Thoracic aorta (tissue), 2 donors: ENCODE data around the gene SRGN. TPM values are rescaled to one million over a fixed set of nuclear protein-coding genes. Genes with fewer than 3 reads are reported as not detected.
A peak's percentile ranks its signal among the peaks of the same experiment; 100 is the strongest.

Experiments
- ATAC-seq: fragments of 150-250 bp; one replicate; pipeline ENCODE4 v1.8.0; 2017; ENCODE audit warnings: low read depth; ENCODE audit not compliant: insufficient number of reproducible peaks, low FRiP score
- DNase-seq: peaks from one replicate; pipeline ENCODE4 v3.0.0-alpha.2; 2020; ENCODE audit warnings: low spot score
- H3K27ac ChIP-seq, 2 donors: fragments of 200-600 bp; sonication (generic); 1 replicate in 1 of 2; 2 replicates in 1 of 2; pipeline ENCODE4 v1.5.1; 2016; ENCODE audit warnings: mild to moderate bottlenecking in 2 of 2, moderate library complexity in 2 of 2
- H3K27me3 ChIP-seq: fragments of 200-600 bp; sonication (generic); replicated peaks from 2 replicates; pipeline ENCODE4 v1.6.0; 2016; ENCODE audit warnings: mild to moderate bottlenecking; ENCODE audit not compliant: insufficient read depth
- H3K36me3 ChIP-seq: fragments of 200-600 bp; sonication (generic); one replicate; pipeline ENCODE4 v1.5.1; 2016
- H3K4me1 ChIP-seq, 2 donors: fragments of 200-600 bp; sonication (generic); 1 replicate in 1 of 2; 2 replicates in 1 of 2; pipeline versions ENCODE4 v1.5.1 to v1.6.0; 2016; ENCODE audit warnings: low read depth in 2 of 2, mild to moderate bottlenecking in 1 of 2; ENCODE audit not compliant: control insufficient read depth in 1 of 2
- H3K4me3 ChIP-seq: fragments of 200-600 bp; sonication (generic); 2 replicates; pipeline ENCODE4 v1.5.1; 2016; ENCODE audit warnings: mild to moderate bottlenecking
- H3K9me3 ChIP-seq: fragments of 200-600 bp; sonication (generic); 2 replicates; pipeline ENCODE4 v1.5.1; 2016
- total RNA-seq, 2 donors: library from RNA; depleted of rRNA; stranded (reverse); fragments of >200 nt; gene quantifications; one replicate each; pipeline versions ENCODE4 v1.1.0 to v1.2.3, GENCODE V29; 2016
- TF ChIP-seq, protein P1 (sequence below): fragments of 200-600 bp; sonication (generic); IDR thresholded peaks from one replicate; pipeline ENCODE4 v1.5.1; 2019; ENCODE audit warnings: antibody characterized with exemption

Gene SRGN
- total RNA-seq, 2 donors from 2014 or later = 200 to 227 TPM

DNA sequence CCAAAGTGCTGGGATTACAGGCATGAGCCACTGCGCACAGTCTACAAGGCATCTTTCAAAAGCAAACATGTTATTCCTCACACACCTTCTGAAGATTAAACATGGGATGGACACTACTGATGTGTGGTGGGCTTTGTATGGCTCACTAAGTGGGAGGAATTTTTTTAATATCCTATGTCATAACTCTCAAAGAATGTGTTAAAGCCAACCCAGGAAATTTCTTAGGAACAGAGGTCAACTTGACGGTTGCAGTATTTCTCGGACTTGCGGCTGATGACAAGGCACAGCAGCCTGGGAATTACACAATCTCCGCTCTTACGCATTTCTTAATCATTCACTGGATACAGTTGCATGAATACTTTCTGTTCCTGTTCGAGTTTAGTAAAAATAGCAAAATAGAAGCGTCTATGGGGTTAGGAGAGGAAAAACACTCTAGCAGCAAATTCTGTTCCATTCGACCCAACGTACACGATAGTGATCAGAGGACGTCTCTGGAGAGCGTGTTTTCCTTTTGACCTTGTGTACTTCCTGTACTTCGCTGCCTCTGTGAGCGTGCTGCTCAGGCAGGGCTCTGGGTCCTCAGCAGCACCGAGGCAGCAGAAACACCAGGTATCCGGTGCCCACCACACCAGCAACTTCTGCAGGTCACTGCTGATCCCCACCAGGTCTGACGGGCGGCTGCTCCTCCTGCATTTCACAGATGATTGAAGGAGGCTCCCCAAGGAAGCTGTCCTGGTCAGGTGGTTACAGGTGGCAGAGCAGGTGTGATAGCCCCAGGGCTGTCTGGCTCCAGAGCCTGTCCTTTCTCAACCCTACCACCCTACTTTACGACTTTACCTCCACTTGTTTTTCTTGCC lies 26.4 kb upstream of the SRGN start:
- DNase-seq (no peak), ATAC-seq (peak; percentile 87)
- Histone ChIP-seq H3K9me3 (no peaks in the 10 kb centered on the region), H3K36me3 (no peaks in the 10 kb centered on the region), H3K27me3 (no peaks in the 10 kb centered on the region), H3K27ac (peak overlapping the region; percentile 85 to 87), H3K4me3 (peak overlapping the region; percentile 66), H3K4me1 (peaks cover 23 to 32% of the 10 kb centered on the region in 2 donors)
- TF ChIP-seq, protein P1, sequence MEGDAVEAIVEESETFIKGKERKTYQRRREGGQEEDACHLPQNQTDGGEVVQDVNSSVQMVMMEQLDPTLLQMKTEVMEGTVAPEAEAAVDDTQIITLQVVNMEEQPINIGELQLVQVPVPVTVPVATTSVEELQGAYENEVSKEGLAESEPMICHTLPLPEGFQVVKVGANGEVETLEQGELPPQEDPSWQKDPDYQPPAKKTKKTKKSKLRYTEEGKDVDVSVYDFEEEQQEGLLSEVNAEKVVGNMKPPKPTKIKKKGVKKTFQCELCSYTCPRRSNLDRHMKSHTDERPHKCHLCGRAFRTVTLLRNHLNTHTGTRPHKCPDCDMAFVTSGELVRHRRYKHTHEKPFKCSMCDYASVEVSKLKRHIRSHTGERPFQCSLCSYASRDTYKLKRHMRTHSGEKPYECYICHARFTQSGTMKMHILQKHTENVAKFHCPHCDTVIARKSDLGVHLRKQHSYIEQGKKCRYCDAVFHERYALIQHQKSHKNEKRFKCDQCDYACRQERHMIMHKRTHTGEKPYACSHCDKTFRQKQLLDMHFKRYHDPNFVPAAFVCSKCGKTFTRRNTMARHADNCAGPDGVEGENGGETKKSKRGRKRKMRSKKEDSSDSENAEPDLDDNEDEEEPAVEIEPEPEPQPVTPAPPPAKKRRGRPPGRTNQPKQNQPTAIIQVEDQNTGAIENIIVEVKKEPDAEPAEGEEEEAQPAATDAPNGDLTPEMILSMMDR = no peak

DNA sequence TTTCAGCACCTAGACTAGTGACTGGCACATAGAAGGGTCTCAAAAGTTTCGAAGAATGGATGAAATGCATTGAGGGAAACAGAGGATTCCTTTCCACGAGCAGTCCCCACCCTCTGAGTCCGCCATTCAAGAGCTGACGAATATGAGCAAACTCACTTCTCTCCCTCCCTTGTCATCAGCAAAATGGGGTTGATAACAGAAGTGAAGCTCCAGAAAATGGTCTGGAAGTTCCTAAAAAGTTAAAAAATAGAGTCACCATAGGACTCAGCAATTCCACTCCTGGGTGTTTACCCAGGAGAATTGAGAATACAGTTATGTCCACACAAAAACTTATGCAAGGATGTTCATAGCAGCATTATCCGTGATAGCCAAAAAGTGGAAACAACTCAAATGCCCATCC lies 25.0 kb upstream of the SRGN start:
- TF ChIP-seq, protein P1 = no peak
- no peaks in the 10 kb centered on the region for H3K36me3 ChIP-seq
- no peaks in the 10 kb centered on the region for H3K9me3 ChIP-seq
- no peaks in the 10 kb centered on the region for H3K27me3 ChIP-seq
- peaks cover 23 to 32% of the 10 kb centered on the region in 2 donors for H3K4me1 ChIP-seq
- H3K27ac ChIP-seq = no peak overlapping the region
- ATAC-seq = no peak
- no peak overlapping the region for H3K4me3 ChIP-seq
- DNase-seq = no peak

DNA sequence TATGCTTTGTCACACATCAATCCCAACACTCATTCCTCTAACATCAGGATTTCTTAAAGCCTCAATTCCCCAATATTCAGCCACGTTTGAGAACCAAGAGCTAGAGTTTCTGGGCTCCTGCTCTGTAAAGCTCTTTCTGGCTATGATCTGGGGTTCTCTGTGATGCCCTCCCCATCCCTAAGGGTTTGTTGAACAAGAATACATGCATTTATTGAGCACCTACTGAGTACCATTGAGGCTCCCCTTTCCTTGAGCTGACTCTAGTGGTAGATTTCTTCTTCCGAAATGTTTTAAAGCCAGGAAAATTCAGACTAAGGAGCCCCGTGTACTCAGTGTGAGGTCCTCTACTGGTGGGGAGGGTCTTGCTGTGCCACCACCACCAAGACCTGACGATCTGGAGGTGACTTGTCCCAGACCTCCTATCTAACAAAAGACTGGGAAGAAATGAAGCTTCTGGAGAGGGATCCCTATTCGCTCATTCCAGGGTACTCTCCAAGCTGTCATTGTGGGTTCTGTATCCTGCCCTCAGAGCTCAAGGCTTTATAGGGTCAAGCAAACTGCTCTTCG lies 23.1 kb upstream of the SRGN start:
- ATAC-seq (no peak), DNase-seq (no peak)
- H3K4me3 ChIP-seq = no peak overlapping the region
- H3K36me3 ChIP-seq = no peaks in the 10 kb centered on the region
- TF ChIP-seq, protein P1 = no peak
- H3K27me3 ChIP-seq = no peaks in the 10 kb centered on the region
- peak overlapping the region in 1 of 2 donors; percentile 51 for H3K27ac ChIP-seq
- H3K4me1 ChIP-seq = peaks cover 23 to 32% of the 10 kb centered on the region in 2 donors
- H3K9me3 ChIP-seq = no peaks in the 10 kb centered on the region

DNA sequence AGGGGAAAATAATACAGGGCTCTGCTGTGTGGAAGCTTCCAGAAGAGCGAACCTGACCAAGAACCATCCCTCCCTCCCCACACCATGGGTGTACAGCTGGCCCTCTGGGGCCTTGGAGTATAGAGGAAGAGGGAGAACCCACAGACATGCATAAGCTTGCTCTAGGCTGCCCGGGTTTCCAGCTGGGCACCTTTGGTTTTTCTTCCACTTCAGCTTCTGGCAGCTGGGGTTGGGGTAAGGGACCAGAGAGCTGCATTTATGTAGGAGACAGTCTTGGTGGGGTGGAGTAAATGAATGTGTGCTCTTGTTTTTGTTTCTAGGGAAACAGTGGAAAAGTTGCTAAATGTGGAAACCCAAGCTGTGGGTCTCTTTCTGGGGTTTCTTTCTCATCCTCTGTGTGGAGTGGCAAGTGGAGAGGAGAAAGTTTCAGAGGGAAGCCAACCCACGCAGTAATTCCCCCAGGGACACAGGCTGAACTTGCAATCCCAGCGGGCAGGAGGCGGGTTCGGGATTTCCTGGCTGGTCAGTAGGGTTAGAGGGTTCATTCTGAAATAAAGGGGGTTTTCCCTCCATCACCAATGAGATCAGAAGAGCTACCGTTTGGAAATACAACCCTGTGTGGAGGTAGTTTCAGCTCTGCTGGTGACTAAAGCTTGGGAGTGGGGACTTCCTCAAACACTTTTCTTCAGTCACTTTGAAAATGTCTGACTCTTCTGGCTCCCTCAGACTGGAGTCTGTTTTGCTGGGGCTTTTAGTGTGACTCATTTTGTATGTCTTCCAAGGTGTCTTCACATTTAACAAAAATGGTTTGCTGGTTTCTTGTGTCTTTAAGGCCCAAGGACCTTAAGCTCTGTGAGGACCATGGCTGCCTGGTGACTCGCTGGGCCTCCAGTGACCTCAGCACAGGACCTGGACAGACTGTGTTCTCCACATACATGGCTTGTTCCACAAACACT lies 22.2 kb upstream of the SRGN start:
- Histone ChIP-seq H3K27ac (peak overlapping the region in 1 of 2 donors; percentile 51), H3K9me3 (no peaks in the 10 kb centered on the region), H3K36me3 (no peaks in the 10 kb centered on the region), H3K27me3 (no peaks in the 10 kb centered on the region), H3K4me3 (no peak overlapping the region), H3K4me1 (peaks cover 23 to 31% of the 10 kb centered on the region in 2 donors)
- ATAC-seq (peak; percentile 54), DNase-seq (no peak)
- TF ChIP-seq, protein P1 = no peak
